ENCODE data around the gene FBXO3. TPM values are rescaled to one million over a fixed set of nuclear protein-coding genes. Genes with fewer than 3 reads are reported as not detected.
A peak's percentile ranks its signal among the peaks of the same experiment; 100 is the strongest.

Gene FBXO3
- total and polyA plus RNA-seq, 2 experiments from 2014 or later: 37.8 to 44.6 TPM

DNA sequence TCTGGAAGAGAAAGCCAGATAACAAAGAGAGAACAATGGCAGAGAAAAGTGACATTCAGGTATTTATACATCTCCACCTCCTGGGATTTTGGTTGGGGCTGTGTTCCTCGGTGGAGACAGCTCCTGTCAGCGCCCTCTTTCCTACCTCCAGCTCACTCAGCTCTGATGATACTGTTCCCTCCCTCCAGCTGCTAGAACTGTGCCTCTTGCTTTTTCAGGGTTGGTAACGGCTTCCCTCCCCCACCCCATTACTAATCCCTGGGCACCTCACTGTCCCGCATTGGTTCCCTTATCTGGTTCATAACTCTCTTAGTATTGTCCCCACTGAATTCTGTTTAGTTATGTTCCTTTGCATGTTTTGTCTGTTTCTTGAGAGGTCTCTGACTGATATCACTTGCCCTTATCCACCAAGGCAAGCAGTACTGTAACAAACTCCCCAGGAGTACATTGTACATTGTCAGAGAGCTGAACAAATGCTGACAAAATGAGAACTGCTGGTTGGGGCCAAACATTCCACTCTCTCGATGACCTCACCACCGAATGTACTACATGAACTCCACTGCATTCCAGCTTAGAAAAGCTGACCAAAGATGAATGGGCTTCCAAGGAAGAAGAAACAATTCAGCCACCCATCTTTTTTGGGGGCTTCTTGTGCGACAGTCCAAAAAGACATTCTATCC, 5.7 kb upstream of the FBXO3 start:
- no peak overlapping the region for H3K9ac ChIP-seq
- no peaks in the 10 kb centered on the region for H4K20me1 ChIP-seq (ENCODE audit: insufficient read depth)
- H3K4me3 ChIP-seq: no peak overlapping the region
- WGBS, 2 experiments (ENCODE audit: low coverage in 1 of 2, low lambda C conversion rate in 2 of 2, missing lambda C conversion rate in 2 of 2): 44 to 50% methylated on average over 7 of the region's 7 CpGs
- DNase-seq: peak; percentile 87
- TF ChIP-seq EZH2 (IDR thresholded peaks at IDR 0.05; ENCODE audit: insufficient read depth, poor library complexity, severe bottlenecking) (no peak), EZH2phosphoT487 (IDR thresholded peaks at IDR 0.05; ENCODE audit: insufficient read depth, low read depth) (no peak)
- in situ Hi-C loops (cut with MboI): no loop called here
- H3K9me2 ChIP-seq (ENCODE audit: insufficient read depth): no peaks in the 10 kb centered on the region
- H3K4me1 ChIP-seq (ENCODE audit: insufficient read depth): peaks cover 25% of the 10 kb centered on the region
- no peaks in the 10 kb centered on the region for H3K27me3 ChIP-seq (replicated peaks; ENCODE audit: insufficient read depth)
- no peaks in the 10 kb centered on the region for H3K79me2 ChIP-seq (ENCODE audit: insufficient read depth)
- no peaks in the 10 kb centered on the region for H3K36me3 ChIP-seq (ENCODE audit: low read depth)
- H3K27ac ChIP-seq: peak overlapping the region; percentile 27
- H3F3A ChIP-seq (ENCODE audit: insufficient read depth): peaks cover 14% of the 10 kb centered on the region
- peak overlapping the region; percentile 78 for H3K4me2 ChIP-seq (ENCODE audit: unreplicated experiment)
- no peaks in the 10 kb centered on the region for H3K9me3 ChIP-seq (ENCODE audit: low read depth)
- peak overlapping the region; percentile 59 for H2AFZ ChIP-seq

DNA sequence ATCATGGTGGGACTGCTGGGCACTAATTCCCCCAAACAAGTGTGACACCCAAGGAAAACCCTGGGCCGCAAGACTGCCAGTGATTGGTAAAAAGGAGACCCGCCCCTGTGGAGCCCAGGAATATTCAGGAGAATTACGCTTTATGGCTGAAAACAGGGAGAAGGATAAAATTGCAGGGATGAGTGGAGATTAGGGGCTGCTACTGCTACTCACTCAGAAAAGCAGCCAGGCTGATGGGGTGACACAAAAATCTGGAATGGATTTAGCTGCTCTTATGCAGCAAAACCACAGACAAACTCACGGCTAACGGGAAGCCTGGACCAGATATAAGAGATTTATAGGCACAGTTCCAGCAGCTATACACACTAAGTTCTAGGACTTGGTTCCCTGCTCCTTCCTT, 4.4 kb upstream of the FBXO3 start:
- Histone ChIP-seq H3K36me3 (ENCODE audit: low read depth) (no peaks in the 10 kb centered on the region), H3K79me2 (ENCODE audit: insufficient read depth) (peaks cover 6% of the 10 kb centered on the region), H3K27ac (no peak overlapping the region), H3K9me2 (ENCODE audit: insufficient read depth) (no peaks in the 10 kb centered on the region), H3K9ac (no peak overlapping the region), H4K20me1 (ENCODE audit: insufficient read depth) (no peaks in the 10 kb centered on the region), H3K4me1 (ENCODE audit: insufficient read depth) (peaks cover 27% of the 10 kb centered on the region), H3F3A (ENCODE audit: insufficient read depth) (peaks cover 14% of the 10 kb centered on the region), H3K4me3 (no peak overlapping the region), H3K27me3 (replicated peaks; ENCODE audit: insufficient read depth) (no peaks in the 10 kb centered on the region), H3K9me3 (ENCODE audit: low read depth) (no peaks in the 10 kb centered on the region), H2AFZ (no peak overlapping the region), H3K4me2 (ENCODE audit: unreplicated experiment) (no peak overlapping the region)
- TF ChIP-seq EZH2 (IDR thresholded peaks at IDR 0.05; ENCODE audit: insufficient read depth, poor library complexity, severe bottlenecking) (no peak), EZH2phosphoT487 (IDR thresholded peaks at IDR 0.05; ENCODE audit: insufficient read depth, low read depth) (no peak)
- DNase-seq: peak; percentile 75
- in situ Hi-C loops (cut with MboI): no loop called here
- 57 to 59% methylated on average over 5 of the region's 5 CpGs for WGBS, 2 experiments (ENCODE audit: low coverage in 1 of 2, low lambda C conversion rate in 2 of 2, missing lambda C conversion rate in 2 of 2)

DNA sequence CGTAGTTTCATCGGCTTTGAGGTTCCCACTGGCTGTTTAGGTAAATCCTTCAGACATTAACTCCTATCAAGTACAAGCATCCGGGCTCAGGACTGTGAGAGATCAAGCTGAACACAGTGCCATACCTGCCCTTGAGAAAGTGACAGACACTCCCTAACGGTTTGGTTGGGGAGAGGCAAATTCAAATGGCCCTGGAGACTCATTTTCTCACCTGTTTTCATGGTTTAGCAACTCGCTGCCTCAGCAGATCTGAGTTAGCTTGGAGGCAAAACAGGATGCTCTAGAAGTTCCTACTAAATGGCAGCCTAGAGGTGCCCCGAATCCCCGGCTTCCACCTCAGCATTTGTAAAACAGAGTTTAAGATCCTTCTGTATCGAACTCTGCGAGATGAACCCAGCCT, 3.6 kb upstream of the FBXO3 start:
- no peaks in the 10 kb centered on the region for H3K9me2 ChIP-seq (ENCODE audit: insufficient read depth)
- WGBS, 2 experiments (ENCODE audit: low coverage in 1 of 2, low lambda C conversion rate in 2 of 2, missing lambda C conversion rate in 2 of 2): 93 to 95% methylated on average over 9 of the region's 9 CpGs
- H3K9ac ChIP-seq: no peak overlapping the region
- H3K4me3 ChIP-seq: no peak overlapping the region
- H4K20me1 ChIP-seq (ENCODE audit: insufficient read depth): no peaks in the 10 kb centered on the region; the same call in 1 of the 2 replicates
- no peak for DNase-seq
- peaks cover 14% of the 10 kb centered on the region for H3F3A ChIP-seq (ENCODE audit: insufficient read depth)
- peaks cover 31% of the 10 kb centered on the region for H3K4me1 ChIP-seq (ENCODE audit: insufficient read depth)
- no peak for TF ChIP-seq EZH2phosphoT487 (IDR thresholded peaks at IDR 0.05; ENCODE audit: insufficient read depth, low read depth)
- TF ChIP-seq EZH2 (IDR thresholded peaks at IDR 0.05; ENCODE audit: insufficient read depth, poor library complexity, severe bottlenecking): no peak
- H3K79me2 ChIP-seq (ENCODE audit: insufficient read depth): peaks cover 13% of the 10 kb centered on the region
- H3K9me3 ChIP-seq (ENCODE audit: low read depth): no peaks in the 10 kb centered on the region
- no peaks in the 10 kb centered on the region for H3K36me3 ChIP-seq (ENCODE audit: low read depth)
- no peak overlapping the region for H3K27ac ChIP-seq
- no peak overlapping the region for H2AFZ ChIP-seq
- in situ Hi-C loops (cut with MboI): no loop called here
- no peak overlapping the region for H3K4me2 ChIP-seq (ENCODE audit: unreplicated experiment)
- no peaks in the 10 kb centered on the region for H3K27me3 ChIP-seq (replicated peaks; ENCODE audit: insufficient read depth)

DNA sequence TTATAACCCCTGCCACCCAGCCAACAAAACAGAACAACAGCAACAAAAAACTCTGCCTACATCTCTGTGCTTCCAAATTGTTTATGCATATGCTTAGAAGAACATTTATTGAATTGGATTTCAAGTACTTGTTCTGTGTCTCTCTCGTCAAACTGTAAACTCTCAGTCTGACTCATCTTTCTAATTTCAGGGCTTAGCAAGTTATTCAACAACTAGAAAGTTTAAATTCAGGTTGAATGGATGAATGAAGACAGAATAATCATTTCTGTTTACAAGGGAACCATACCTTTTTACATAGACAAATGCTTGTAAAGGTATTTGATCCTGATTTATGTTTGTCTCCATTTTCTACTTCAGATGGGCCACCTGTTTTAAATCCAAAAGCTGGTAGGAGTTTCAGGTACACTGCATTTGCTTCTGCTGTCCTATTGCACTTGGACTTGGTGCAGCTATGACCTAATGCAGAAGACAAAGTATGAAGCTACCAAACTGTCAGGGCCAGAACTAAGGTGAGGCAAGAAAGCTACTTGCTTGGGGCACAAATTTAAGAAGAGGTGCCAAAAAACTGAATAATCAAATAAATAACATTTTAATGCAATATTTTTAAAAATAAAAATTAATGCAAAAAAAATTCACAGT, 1.6 kb upstream of the FBXO3 start:
- Histone ChIP-seq H3F3A (ENCODE audit: insufficient read depth) (peaks cover 14% of the 10 kb centered on the region), H4K20me1 (ENCODE audit: insufficient read depth) (no peaks in the 10 kb centered on the region; the same call in 1 of the 2 replicates), H3K4me2 (ENCODE audit: unreplicated experiment) (no peak overlapping the region), H3K9ac (no peak overlapping the region), H3K9me2 (ENCODE audit: insufficient read depth) (no peaks in the 10 kb centered on the region), H3K27ac (no peak overlapping the region), H2AFZ (no peak overlapping the region), H3K4me3 (no peak overlapping the region), H3K79me2 (ENCODE audit: insufficient read depth) (peaks cover 33% of the 10 kb centered on the region), H3K27me3 (replicated peaks; ENCODE audit: insufficient read depth) (no peaks in the 10 kb centered on the region), H3K4me1 (ENCODE audit: insufficient read depth) (peaks cover 31% of the 10 kb centered on the region), H3K36me3 (ENCODE audit: low read depth) (no peaks in the 10 kb centered on the region), H3K9me3 (ENCODE audit: low read depth) (no peaks in the 10 kb centered on the region)
- WGBS, 2 experiments (ENCODE audit: low coverage in 1 of 2, low lambda C conversion rate in 2 of 2, missing lambda C conversion rate in 2 of 2): 47 to 56% methylated on average over 1 of the region's 1 CpG
- TF ChIP-seq EZH2 (IDR thresholded peaks at IDR 0.05; ENCODE audit: insufficient read depth, poor library complexity, severe bottlenecking): no peak
- TF ChIP-seq EZH2phosphoT487 (IDR thresholded peaks at IDR 0.05; ENCODE audit: insufficient read depth, low read depth): no peak
- in situ Hi-C loops (cut with MboI): no loop called here
- no peak for DNase-seq
